ENCODE measurements around the gene TAF11L13.
"Not testable (repeated sequence)": the region's sequence is repeated elsewhere in the genome, so short reads cannot be mapped to it uniquely, and the experiment has no call there.

TAF11L13 gene

GRCh38 chr5:17631788-17632187, at the start of gene TAF11L13:
Gene TAF11L13 (plus strand): TSS chr5:17632088.
- DNase-seq (ENCODE audit: low spot score) = not testable (repeated sequence)

- DNase-seq (ENCODE audit: low spot score) = not testable (repeated sequence)
These were observed 46.2 kb upstream of the TAF11L13 start, which contains the start of gene TAF11L7 for GRCh38 chr5:17585658-17586057. Gene TAF11L7 (minus strand): TSS chr5:17585758.

DNA sequence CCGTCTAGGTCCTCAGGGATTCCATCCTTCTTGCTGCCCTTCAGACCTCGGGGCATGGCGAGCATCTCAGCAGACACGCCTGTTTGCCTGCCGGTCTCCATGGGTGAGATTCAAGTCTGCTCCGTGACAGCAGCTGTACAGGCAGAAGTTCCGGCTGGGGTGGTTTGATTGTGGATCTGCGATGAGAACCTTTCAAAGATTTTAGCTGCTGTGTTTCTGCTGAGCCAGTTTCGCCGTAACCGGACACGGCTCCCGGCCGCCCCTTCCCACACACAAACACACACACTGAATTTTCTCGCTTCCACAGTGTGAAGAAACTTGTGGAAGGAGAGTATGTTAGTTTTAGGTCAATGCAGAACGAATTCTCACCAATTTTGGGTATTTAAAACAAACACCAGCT, 41.0 kb upstream of the TAF11L13 start, which contains the start of gene TAF11L8:
Gene TAF11L8, minus strand, starts transcription at position 101 of the 400 bp plus-strand sequence.
- DNase-seq (ENCODE audit: low spot score) = not testable (repeated sequence)

DNA sequence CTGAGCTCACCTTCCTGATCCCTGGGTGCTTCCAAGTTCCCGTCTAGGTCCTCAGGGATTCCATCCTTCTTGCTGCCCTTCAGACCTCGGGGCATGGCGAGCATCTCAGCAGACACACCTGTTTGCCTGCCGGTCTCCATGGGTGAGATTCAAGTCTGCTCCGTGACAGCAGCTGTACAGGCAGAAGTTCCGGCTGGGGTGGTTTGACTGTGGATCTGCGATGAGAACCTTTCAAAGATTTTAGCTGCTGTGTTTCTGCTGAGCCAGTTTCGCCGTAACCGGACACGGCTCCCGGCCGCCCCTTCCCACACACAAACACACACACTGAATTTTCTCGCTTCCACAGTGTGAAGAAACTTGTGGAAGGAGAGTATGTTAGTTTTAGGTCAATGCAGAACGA, 37.6 kb upstream of the TAF11L13 start, which contains the start of gene TAF11L9:
Gene TAF11L9, minus strand, starts transcription at position 140 of the 400 bp plus-strand sequence.
- DNase-seq (ENCODE audit: low spot score) = not testable (repeated sequence)

GRCh38 chr5:17597728-17598127, 34.2 kb upstream of the TAF11L13 start, which contains the start of gene TAF11L10:
Gene TAF11L10 (minus strand): TSS chr5:17597828.
- DNase-seq (ENCODE audit: low spot score) = not testable (repeated sequence)

- DNase-seq (ENCODE audit: low spot score) = not testable (repeated sequence)
These were observed 28.0 kb upstream of the TAF11L13 start, which contains the start of gene TAF11L11 for GRCh38 chr5:17603880-17604279. Gene TAF11L11 (plus strand): TSS chr5:17604183.

DNA sequence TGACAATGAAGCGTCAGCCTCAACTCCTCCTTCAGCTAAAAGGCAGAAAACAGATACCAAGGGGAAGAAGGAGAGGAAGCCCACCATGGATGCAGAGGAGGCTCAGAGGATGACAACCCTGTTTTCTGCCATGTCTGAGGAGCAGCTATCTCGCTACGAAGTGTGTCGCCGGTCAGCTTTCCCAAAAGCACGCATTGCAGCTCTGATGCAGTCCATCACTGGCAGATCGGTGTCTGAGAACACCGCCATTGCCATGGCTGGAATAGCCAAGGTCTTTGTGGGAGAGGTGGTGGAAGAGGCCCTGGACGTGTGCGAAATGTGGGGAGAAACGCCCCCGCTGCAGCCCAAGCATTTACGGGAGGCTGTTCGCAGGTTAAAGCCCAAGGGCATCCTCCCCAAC, 26.9 kb upstream of the TAF11L13 start:
- no peak for DNase-seq (ENCODE audit: low spot score)

- DNase-seq (ENCODE audit: low spot score) = not testable (repeated sequence)
These were observed 24.4 kb upstream of the TAF11L13 start for GRCh38 chr5:17607461-17607860.

DNA sequence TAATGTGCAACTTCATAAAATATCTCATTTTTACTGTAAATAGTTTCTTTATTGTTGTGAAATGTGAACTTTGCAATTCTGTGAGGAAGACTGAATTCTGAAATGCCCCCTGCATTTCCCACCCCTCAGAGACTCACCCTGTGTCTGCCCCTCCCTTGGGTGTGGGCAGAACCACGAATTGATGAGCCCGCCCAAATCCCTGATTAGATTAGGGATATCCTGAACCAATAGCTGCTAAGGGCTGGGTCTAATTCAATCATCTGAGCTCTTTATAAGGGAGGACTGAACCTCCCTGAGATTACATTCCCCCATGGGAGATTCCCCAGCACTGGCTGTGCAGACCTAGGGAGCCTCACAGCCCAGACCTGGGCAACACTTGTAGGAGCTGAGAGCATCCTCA, 21.8 kb upstream of the TAF11L13 start, which contains the start of gene TAF11L12:
Gene TAF11L12, plus strand, starts transcription at position 301 of the 400 bp plus-strand sequence.
- not testable (repeated sequence) for DNase-seq (ENCODE audit: low spot score)

DNA sequence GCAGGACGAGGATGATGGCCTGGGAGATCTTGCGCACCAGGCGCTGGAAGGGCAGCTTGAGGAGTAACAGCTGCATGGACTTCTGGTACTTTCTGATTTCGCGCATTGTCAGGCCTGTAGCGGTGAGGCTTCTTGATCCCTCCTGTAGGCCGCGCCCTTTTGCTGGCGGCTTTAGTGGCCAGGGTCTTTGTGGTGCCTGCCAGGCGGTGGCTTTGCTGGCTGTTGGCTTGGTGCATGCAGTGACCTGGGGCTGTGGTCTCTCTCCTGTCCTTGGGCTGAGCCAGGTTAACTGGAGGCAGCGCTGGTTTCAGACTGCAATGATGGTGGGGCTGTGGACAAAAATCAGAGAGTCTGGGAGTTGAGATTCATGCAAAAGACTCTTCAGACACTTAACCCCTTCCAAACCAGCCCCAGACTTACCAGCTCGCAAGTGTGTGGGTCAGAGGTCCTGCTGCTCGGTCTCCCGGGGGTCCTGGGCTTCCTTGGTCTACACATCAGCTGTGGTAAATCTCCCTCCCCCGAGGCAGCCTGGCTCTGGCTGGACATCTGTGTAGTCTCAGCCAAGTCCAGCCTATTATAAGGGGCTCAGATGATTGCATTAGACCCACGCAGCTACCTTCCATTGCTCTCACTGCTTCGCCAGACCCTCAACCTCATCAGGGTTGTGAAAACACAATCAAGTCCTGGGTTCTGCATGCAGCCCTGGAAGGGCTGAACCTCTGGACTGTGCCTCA, 16.8 kb upstream of the TAF11L13 start:
- DNase-seq (ENCODE audit: low spot score) = no peak

DNA sequence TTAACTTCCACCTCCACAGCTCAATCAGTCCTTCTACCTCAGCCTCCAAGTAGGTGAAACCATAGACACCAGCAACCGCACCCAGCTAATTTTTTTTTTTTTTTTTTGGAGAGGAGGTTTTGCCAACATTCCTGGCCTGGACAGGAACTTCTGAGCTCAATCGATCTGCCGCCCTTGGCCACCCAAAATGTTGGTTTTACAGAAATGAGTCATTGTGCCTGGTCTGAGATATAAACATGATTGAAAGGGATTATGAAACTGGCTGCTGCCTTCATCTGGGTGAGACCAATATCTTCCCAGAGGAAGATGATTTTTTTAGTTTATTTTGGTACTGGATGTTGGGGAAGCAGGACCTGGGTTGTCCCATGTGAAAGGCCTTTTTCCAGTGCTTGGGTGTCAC, 12.5 kb upstream of the TAF11L13 start:
- DNase-seq (ENCODE audit: low spot score) = no peak

DNA sequence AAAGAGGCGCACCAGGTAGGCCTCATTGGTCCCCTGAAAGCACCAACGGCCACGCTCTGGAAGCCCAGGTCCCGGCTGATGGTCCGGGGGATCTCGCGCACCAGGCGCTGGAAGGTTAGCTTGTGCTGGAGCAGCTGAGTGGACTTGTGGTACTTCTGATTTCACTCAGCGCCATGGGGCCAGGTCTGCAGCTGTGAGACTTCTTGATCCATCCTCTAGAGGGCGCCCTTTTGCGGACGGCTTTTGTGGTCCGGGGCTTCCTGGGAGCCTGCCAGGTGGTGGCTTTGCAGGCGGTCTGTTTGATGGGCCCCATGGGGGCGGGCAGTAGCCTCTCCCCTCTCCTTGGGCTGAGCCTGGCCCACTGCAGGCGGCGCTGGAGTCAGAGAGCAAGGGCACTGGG, 11.3 kb upstream of the TAF11L13 start:
- DNase-seq (ENCODE audit: low spot score) = peak; percentile 6

GRCh38 chr5:17625686-17626085, 6.2 kb upstream of the TAF11L13 start:
- no peak for DNase-seq (ENCODE audit: low spot score)

DNA sequence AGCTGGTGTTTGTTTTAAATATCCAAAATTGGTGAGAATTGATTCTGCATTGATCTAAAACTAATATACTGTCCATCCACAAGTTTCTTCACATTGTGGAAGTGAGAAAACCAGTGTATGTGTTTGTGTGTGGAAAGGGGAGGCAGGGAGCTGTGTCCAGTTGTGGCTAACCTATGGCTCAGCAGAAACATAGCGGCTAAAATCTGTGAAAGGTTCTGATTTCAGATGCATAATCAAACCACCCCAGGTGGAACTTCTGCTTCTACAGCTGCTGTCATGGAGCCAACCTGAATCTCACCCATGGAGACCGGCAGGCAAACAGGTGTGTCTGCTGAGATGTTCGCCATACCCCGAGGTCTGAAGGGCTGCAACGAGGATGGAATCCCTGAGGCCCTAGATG, 2.3 kb downstream of the TAF11L13 start, which contains the start of gene TAF11L14:
Gene TAF11L14, plus strand, starts transcription at position 301 of the 400 bp plus-strand sequence.
- no peak for DNase-seq (ENCODE audit: low spot score)

- not testable (repeated sequence) for DNase-seq (ENCODE audit: low spot score)
These were observed 17.3 kb downstream of the TAF11L13 start for GRCh38 chr5:17649232-17649631.

DNA sequence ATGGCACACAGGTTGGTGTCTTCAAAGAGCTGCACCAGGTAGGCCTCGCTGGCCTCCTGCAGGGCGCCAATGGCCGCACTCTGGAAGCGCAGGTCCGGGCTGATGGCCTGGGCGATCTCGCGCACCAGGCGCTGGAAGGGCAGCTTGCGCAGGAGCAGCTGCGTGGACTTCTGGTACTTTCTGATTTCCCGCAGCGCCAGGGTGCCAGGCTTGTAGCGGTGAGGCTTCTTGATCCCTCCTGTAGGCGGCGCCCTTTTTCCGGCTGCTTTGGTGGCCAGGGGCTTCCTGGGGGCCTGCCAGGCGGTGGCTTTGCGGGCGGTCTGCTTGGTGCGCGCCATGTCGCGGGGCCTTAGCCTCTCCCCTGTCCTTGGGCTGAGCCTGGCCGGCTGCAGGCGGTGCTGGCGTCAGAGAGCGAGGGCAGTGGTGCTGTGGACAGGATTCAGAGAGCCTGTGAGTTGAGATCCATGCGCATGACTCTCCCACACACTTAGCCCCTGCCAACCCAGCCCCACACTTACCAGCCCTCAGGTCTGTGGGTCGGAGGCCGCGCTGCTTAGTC, 23.4 kb downstream of the TAF11L13 start:
- not testable (repeated sequence) for DNase-seq (ENCODE audit: low spot score)

DNA sequence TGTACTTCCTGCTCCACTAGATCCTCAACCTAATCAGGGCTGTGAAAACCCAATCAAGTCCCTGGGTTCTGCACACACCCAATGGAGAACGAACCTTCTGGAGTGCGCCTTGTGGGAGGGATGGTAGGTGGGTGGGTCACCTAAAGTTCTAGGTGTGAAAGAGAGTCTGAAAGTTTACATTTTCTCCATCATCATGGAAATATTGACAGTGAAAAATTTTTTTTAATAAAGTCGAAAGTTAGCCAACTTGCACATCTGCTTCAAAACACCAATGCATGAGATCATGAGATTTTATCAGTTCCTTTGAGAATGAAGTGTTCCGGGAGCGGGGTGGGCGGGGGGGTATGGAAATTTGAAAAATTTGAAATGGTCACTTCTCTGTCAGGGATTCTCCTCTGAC, 24.0 kb downstream of the TAF11L13 start:
- DNase-seq (ENCODE audit: low spot score) = no peak

GRCh38 chr5:17663182-17663581, 31.3 kb downstream of the TAF11L13 start:
- DNase-seq (ENCODE audit: low spot score) = no peak

GRCh38 chr5:17665836-17666235, 33.9 kb downstream of the TAF11L13 start:
- DNase-seq (ENCODE audit: low spot score) = peak; percentile 9

DNA sequence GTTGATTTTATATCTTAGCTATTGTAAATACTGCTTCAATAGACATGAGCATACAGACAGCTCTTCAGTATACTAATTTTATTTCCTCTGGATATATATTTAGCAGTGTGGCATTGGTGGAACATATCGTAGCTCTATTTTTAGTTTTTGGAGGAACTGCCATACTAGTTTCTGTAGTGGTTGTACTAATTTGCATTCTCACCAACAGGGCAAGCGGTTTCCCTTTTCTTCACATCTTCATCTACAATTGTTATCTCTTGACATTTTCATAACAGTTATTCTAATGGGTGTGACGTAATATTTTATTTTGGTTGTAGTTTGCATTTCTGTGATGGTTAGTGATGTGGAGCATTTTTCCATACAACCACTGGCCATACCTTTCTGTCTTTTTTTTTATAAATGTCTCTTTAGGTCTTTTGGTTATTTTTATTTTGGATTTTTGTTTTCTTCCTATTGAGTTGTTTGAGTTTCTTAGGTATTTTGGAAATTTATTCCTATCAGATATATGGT, 34.9 kb downstream of the TAF11L13 start:
- peak; percentile 7 for DNase-seq (ENCODE audit: low spot score)

DNA sequence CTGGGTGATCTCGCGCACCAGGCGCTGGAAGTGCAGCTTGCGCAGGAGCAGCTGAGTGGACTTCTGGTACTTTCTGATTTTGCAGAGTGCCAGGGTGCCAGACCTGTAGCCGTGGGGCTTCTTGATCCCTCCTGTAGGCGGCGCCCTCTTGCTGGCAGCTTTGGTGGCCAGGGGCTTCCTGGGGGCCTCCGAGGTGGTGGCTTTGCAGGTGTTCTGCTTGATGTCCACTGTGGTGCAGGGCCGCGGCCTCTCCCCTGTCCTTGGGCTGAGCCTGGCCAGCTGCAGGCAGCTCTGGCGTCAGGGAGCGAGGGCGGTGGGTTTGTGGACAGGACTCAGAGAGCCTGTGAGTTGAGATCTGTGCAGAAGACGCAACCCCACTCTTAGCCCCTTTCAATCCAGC, 38.5 kb downstream of the TAF11L13 start:
- DNase-seq (ENCODE audit: low spot score) = no peak

DNA sequence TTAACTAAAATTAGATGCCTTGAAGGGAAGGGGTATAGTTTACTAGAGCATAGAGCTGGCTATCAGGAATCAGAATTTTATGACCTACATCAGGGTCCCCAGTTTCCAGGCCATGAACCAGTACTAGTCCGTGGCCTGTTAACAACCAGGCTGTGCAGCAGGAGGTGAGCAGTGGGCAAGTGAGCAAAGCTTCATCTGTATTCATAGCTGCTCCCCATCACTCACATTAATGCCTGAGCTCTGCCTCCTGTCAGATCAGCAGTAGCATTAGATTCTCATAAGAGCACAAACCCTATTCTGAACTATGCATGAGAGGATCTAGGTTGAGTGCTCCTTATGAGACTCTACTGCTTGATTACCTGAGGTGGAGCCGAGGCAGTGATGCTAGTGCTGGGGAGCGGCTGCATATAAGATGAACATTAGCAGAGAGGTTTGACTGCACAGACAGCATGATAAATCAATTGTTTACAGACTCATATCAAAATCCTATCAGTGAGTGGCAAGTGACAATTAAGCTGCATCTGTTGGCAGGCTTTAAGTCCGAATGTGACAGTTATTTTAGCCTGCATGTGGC, 47.0 kb downstream of the TAF11L13 start:
- DNase-seq (ENCODE audit: low spot score) = no peak
